ENCODE measurements around the gene GEMIN8. TPM values are rescaled to one million over a fixed set of nuclear protein-coding genes. Genes with fewer than 3 reads are reported as not detected.
A peak's percentile ranks its signal among the peaks of the same experiment; 100 is the strongest.

The GEMIN8 gene
- total RNA-seq: 7.9 and 14.2 TPM in 2 replicates

GRCh38 chrX:14029425-14030173 lies at the start of gene GEMIN8:
Gene GEMIN8, minus strand, starts transcription at chrX:14029892. Its CDS starts 8,414 bp downstream, at chrX:14021478.
- H3K4me3 ChIP-seq (ENCODE audit: low read depth, low read length): peak within 1 kb of the TSS; percentile 57
- H3K27me3 ChIP-seq (ENCODE audit: control insufficient read depth, insufficient read depth, low read length): no peaks in the 10 kb centered on the region

GRCh38 chrX:14076639-14077038 lies 46.9 kb upstream of the GEMIN8 start:
- Histone ChIP-seq H3K4me3 (ENCODE audit: low read depth, low read length) (no peak overlapping the region), H3K36me3 (ENCODE audit: control insufficient read depth, insufficient read depth, low read length) (no peaks in the 10 kb centered on the region), H3K27me3 (ENCODE audit: control insufficient read depth, insufficient read depth, low read length) (no peaks in the 10 kb centered on the region)
- no peak for TF ChIP-seq CTCF (IDR thresholded peaks at IDR 0.05; ENCODE audit: insufficient read depth, low read length, severe bottlenecking)
- no peak for FAIRE-seq
- DNase-seq (ENCODE audit: low read depth): no peak

More at GRCh38 chrX:14029425-14030173, at the start of gene GEMIN8:
- peak; percentile 63 for DNase-seq (ENCODE audit: low read depth)
- no peak for TF ChIP-seq CTCF (IDR thresholded peaks at IDR 0.05; ENCODE audit: insufficient read depth, low read length, severe bottlenecking)
- H3K36me3 ChIP-seq (ENCODE audit: control insufficient read depth, insufficient read depth, low read length): no peaks in the 10 kb centered on the region
- no peak for FAIRE-seq

GRCh38 chrX:14073556-14073955 lies 43.9 kb upstream of the GEMIN8 start:
- H3K27me3 ChIP-seq (ENCODE audit: control insufficient read depth, insufficient read depth, low read length): no peaks in the 10 kb centered on the region
- no peak for FAIRE-seq
- H3K4me3 ChIP-seq (ENCODE audit: low read depth, low read length): no peak overlapping the region
- no peaks in the 10 kb centered on the region for H3K36me3 ChIP-seq (ENCODE audit: control insufficient read depth, insufficient read depth, low read length)
- no peak for DNase-seq (ENCODE audit: low read depth)
- TF ChIP-seq CTCF (IDR thresholded peaks at IDR 0.05; ENCODE audit: insufficient read depth, low read length, severe bottlenecking): no peak

- Histone ChIP-seq H3K27me3 (ENCODE audit: control insufficient read depth, insufficient read depth, low read length) (no peaks in the 10 kb centered on the region), H3K4me3 (ENCODE audit: low read depth, low read length) (no peak overlapping the region), H3K36me3 (ENCODE audit: control insufficient read depth, insufficient read depth, low read length) (no peaks in the 10 kb centered on the region)
- DNase-seq (ENCODE audit: low read depth) (no peak), FAIRE-seq (no peak)
- no peak for TF ChIP-seq CTCF (IDR thresholded peaks at IDR 0.05; ENCODE audit: insufficient read depth, low read length, severe bottlenecking)
Observed at GRCh38 chrX:14073071-14073470, 43.4 kb upstream of the GEMIN8 start.

- H3K36me3 ChIP-seq (ENCODE audit: control insufficient read depth, insufficient read depth, low read length): no peaks in the 10 kb centered on the region
- DNase-seq (ENCODE audit: low read depth) (no peak), FAIRE-seq (no peak)
- no peak overlapping the region for H3K4me3 ChIP-seq (ENCODE audit: low read depth, low read length)
- no peaks in the 10 kb centered on the region for H3K27me3 ChIP-seq (ENCODE audit: control insufficient read depth, insufficient read depth, low read length)
- no peak for TF ChIP-seq CTCF (IDR thresholded peaks at IDR 0.05; ENCODE audit: insufficient read depth, low read length, severe bottlenecking)
Observed at GRCh38 chrX:14065800-14066199, 36.1 kb upstream of the GEMIN8 start.
